HG02571 (cell line): Measurements from ENCODE around the gene ROBO2.

ENCODE experiments used
- ATAC-seq: cut with Tn5 transposase; IDR thresholded peaks from one replicate; pipeline ENCODE4 v1.9.1; 2021; ENCODE audit warnings: mild to moderate bottlenecking, moderate library complexity; ENCODE audit not compliant: unreplicated experiment

The ROBO2 gene

GRCh38 chr3:77623500-77623899 lies 583.6 kb downstream of the ROBO2 start:
- ATAC-seq, result no peak

GRCh38 chr3:77626157-77626556 lies 586.3 kb downstream of the ROBO2 start:
- no peak for ATAC-seq

GRCh38 chr3:77648214-77648613 lies 608.3 kb downstream of the ROBO2 start:
- no peak for ATAC-seq

- ATAC-seq, result no peak
Measured at GRCh38 chr3:77648664-77649063, 608.8 kb downstream of the ROBO2 start.

GRCh38 chr3:77652624-77653023 lies 612.7 kb downstream of the ROBO2 start:
- no peak for ATAC-seq

- no peak for ATAC-seq
Measured at GRCh38 chr3:77655396-77655795, 615.5 kb downstream of the ROBO2 start.

GRCh38 chr3:77660718-77661117 lies 620.8 kb downstream of the ROBO2 start:
- no peak for ATAC-seq

GRCh38 chr3:77667901-77668300 lies 628.0 kb downstream of the ROBO2 start:
- ATAC-seq, result no peak

GRCh38 chr3:77668376-77668775 lies 628.5 kb downstream of the ROBO2 start:
- no peak for ATAC-seq

GRCh38 chr3:77672016-77672415 lies 632.1 kb downstream of the ROBO2 start:
- no peak for ATAC-seq

- no peak for ATAC-seq
Measured at GRCh38 chr3:77682162-77682561, 642.3 kb downstream of the ROBO2 start.

GRCh38 chr3:77684115-77684514 lies 644.2 kb downstream of the ROBO2 start:
- no peak for ATAC-seq

- no peak for ATAC-seq
Measured at GRCh38 chr3:77685713-77686112, 645.8 kb downstream of the ROBO2 start.

GRCh38 chr3:77686560-77686959 lies 646.7 kb downstream of the ROBO2 start:
- ATAC-seq, result no peak

- ATAC-seq, result no peak
Measured at GRCh38 chr3:77687545-77687944, 647.6 kb downstream of the ROBO2 start.

GRCh38 chr3:77690284-77690845 lies 650.5 kb downstream of the ROBO2 start:
- ATAC-seq, result no peak

GRCh38 chr3:77693147-77693546 lies 653.2 kb downstream of the ROBO2 start:
- ATAC-seq, result no peak

GRCh38 chr3:77699125-77699691 lies 659.3 kb downstream of the ROBO2 start:
- ATAC-seq, result no peak
